Parathyroid adenoma (tissue), 2 donors: ENCODE measurements around the gene GSC2.

Experiments used
- H2AFZ ChIP-seq: fragments of 300-600 bp; sonication (generic); one replicate; pipeline ENCODE4 v1.7.0; 2017; ENCODE audit warnings: antibody characterized with exemption, mild to moderate bottlenecking
- H3K27ac ChIP-seq: fragments of 300-600 bp; sonication (generic); one replicate; pipeline ENCODE4 v1.7.0; 2017
- H3K27me3 ChIP-seq: fragments of 300-600 bp; sonication (generic); one replicate; pipeline ENCODE4 v1.7.0; 2017; ENCODE audit warnings: low read length; ENCODE audit not compliant: control insufficient read depth, insufficient read depth
- H3K36me3 ChIP-seq: fragments of 300-600 bp; sonication (generic); one replicate; pipeline ENCODE4 v1.7.0; 2017; ENCODE audit warnings: low read length; ENCODE audit not compliant: control insufficient read depth, insufficient read depth
- H3K4me1 ChIP-seq: fragments of 300-600 bp; sonication (generic); one replicate; pipeline ENCODE4 v1.7.0; 2017; ENCODE audit warnings: control low read depth
- H3K4me2 ChIP-seq: fragments of 300-600 bp; sonication (generic); one replicate; pipeline ENCODE4 v1.7.0; 2017; ENCODE audit warnings: low read length
- H3K4me3 ChIP-seq: fragments of 300-600 bp; sonication (generic); one replicate; pipeline ENCODE4 v1.7.0; 2017; ENCODE audit warnings: low read depth, low read length
- H3K79me2 ChIP-seq: fragments of 300-600 bp; sonication (generic); one replicate; pipeline ENCODE4 v1.7.0; 2017; ENCODE audit warnings: control low read depth
- H3K9ac ChIP-seq: fragments of 300-600 bp; sonication (generic); one replicate; pipeline ENCODE4 v1.7.0; 2017; ENCODE audit warnings: mild to moderate bottlenecking
- H3K9me3 ChIP-seq: fragments of 300-600 bp; sonication (generic); one replicate; pipeline ENCODE4 v1.7.0; 2017; ENCODE audit warnings: low read length; ENCODE audit not compliant: control insufficient read depth
- TF ChIP-seq, protein P1 (sequence below): fragments of 300-600 bp; sonication (generic); IDR thresholded peaks from one replicate; pipeline ENCODE4 v1.7.0; 2017; ENCODE audit warnings: antibody characterized with exemption, mild to moderate bottlenecking
- donor health status: primary hyperparathyroidism.

GSC2 gene

DNA sequence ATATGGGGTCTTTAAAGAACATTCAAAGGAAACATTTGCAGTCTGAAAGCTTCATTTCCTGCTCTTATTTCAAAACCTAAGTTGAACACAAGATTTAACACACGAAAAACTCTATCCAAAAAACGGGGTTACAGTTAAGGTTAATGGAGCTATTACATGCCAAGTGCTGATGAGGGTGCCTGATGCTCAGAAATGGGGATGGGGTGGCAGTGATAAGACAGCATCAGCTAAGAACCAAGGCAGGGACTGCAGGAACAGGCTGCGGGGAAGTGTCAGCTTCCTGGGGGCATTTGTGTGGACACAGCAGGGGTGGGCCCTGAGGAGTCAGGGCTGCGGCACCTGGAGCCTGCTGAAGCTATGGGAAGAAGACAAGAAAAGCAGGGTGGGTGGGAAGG, 40.0 kb downstream of the GSC2 start:
- H3K9ac ChIP-seq: no peak overlapping the region
- no peaks in the 10 kb centered on the region for H3K36me3 ChIP-seq
- no peaks in the 10 kb centered on the region for H3K27me3 ChIP-seq
- H3K4me1 ChIP-seq: no peaks in the 10 kb centered on the region
- H2AFZ ChIP-seq: no peak overlapping the region
- TF ChIP-seq, protein P1, sequence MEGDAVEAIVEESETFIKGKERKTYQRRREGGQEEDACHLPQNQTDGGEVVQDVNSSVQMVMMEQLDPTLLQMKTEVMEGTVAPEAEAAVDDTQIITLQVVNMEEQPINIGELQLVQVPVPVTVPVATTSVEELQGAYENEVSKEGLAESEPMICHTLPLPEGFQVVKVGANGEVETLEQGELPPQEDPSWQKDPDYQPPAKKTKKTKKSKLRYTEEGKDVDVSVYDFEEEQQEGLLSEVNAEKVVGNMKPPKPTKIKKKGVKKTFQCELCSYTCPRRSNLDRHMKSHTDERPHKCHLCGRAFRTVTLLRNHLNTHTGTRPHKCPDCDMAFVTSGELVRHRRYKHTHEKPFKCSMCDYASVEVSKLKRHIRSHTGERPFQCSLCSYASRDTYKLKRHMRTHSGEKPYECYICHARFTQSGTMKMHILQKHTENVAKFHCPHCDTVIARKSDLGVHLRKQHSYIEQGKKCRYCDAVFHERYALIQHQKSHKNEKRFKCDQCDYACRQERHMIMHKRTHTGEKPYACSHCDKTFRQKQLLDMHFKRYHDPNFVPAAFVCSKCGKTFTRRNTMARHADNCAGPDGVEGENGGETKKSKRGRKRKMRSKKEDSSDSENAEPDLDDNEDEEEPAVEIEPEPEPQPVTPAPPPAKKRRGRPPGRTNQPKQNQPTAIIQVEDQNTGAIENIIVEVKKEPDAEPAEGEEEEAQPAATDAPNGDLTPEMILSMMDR: no peak
- no peak overlapping the region for H3K27ac ChIP-seq
- H3K79me2 ChIP-seq: peaks cover 29% of the 10 kb centered on the region
- no peak overlapping the region for H3K4me2 ChIP-seq
- H3K4me3 ChIP-seq: no peak overlapping the region
- no peaks in the 10 kb centered on the region for H3K9me3 ChIP-seq

- H3K27me3 ChIP-seq: no peaks in the 10 kb centered on the region
- H3K4me3 ChIP-seq: no peak overlapping the region
- H3K79me2 ChIP-seq: peaks cover 27% of the 10 kb centered on the region
- no peak overlapping the region for H3K9ac ChIP-seq
- TF ChIP-seq, protein P1: no peak
- no peak overlapping the region for H2AFZ ChIP-seq
- H3K9me3 ChIP-seq: no peaks in the 10 kb centered on the region
- H3K27ac ChIP-seq: no peak overlapping the region
- no peaks in the 10 kb centered on the region for H3K4me1 ChIP-seq
- H3K4me2 ChIP-seq: no peak overlapping the region
- H3K36me3 ChIP-seq: no peaks in the 10 kb centered on the region
These were observed 40.7 kb downstream of the GSC2 start for GRCh38 chr22:19109198-19110063.

GRCh38 chr22:19108807-19109197, 41.3 kb downstream of the GSC2 start:
- no peaks in the 10 kb centered on the region for H3K4me1 ChIP-seq
- H3K4me3 ChIP-seq: no peak overlapping the region
- no peak overlapping the region for H2AFZ ChIP-seq
- H3K9me3 ChIP-seq: no peaks in the 10 kb centered on the region
- H3K9ac ChIP-seq: no peak overlapping the region
- no peak overlapping the region for H3K4me2 ChIP-seq
- no peaks in the 10 kb centered on the region for H3K27me3 ChIP-seq
- no peaks in the 10 kb centered on the region for H3K36me3 ChIP-seq
- TF ChIP-seq, protein P1: no peak
- no peak overlapping the region for H3K27ac ChIP-seq
- peaks cover 27% of the 10 kb centered on the region for H3K79me2 ChIP-seq

DNA sequence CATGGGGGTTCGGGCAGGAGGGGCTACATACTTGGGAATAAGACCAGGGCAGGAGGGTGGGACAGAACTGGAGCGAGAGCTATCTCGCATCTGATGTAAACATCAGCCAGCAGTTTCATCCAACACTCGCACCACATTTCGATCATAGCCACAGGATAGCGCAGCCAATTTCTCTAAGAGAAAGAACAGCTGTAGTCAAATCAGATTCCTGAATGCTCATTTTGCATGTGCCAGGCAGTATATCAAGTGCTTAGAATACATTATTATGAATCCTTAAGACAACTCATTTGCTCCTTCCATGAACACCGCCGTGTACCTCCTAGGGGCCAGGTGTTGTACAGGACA, 42.4 kb downstream of the GSC2 start:
- Histone ChIP-seq H3K9me3 (no peaks in the 10 kb centered on the region), H3K36me3 (no peaks in the 10 kb centered on the region), H3K4me2 (no peak overlapping the region), H3K9ac (no peak overlapping the region), H3K79me2 (peaks cover 27% of the 10 kb centered on the region), H3K4me3 (no peak overlapping the region), H3K27ac (no peak overlapping the region), H2AFZ (no peak overlapping the region), H3K27me3 (no peaks in the 10 kb centered on the region), H3K4me1 (no peaks in the 10 kb centered on the region)
- TF ChIP-seq, protein P1: no peak
